SW 1271 (cell line): Measurements from ENCODE around the gene HOXB6.

Source experiments
- DNase-seq, 2 experiments: peaks; one replicate each; lab custom pipeline; 2025; lab: John Stamatoyannopoulos, UW

Gene HOXB6

DNA sequence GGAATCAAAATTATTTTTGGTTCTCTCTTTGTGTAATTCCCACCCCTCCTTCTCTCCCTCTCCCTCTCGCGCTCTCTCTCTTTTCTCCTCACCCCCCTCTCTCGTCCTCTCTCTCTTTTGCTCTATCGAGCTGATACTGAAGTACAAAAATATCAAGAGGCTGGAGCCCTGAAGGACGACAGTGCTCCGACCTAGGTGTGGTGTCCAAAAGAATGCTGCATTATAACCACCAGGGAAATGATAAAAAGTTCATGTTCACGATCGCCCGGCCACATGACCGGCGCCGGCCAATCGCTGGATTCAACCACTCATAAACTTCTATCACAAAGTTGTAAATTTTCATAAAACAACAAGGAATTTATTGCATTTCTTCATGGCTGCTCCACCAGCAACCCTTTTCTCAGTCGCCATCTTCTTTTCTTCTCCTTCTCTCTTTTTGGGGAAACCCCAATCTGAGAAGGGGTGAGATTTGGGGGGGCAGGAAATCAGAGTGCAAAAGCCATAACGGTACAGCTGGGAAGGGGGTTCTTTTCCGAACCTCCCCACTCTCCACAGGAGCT, at the start of gene HOXB6:
TSS of gene HOXB6 (minus strand) at position 217 of the 560 bp plus-strand sequence. CDS start 6,836 bp downstream, outside the sequence.
- no peak for DNase-seq

DNA sequence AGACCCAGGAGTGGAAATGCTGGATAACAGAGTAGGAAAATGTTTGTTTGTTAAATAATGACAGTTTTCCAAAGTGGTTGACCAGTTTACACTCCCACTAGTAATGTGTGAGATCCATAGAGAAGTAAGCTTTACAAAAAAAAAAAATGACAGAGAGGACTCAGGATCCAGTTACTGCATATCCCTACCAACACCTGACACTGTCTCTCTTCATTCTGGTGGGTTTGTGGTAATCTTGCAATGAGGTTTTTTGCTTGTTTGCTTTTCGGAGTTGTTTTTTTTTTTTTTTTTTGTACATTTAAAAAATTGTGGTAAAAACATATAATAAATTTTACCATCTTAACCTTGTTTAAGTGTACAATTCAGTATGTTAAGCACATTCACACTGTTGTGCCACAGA, 45.0 kb upstream of the HOXB6 start:
- no peak for DNase-seq

DNA sequence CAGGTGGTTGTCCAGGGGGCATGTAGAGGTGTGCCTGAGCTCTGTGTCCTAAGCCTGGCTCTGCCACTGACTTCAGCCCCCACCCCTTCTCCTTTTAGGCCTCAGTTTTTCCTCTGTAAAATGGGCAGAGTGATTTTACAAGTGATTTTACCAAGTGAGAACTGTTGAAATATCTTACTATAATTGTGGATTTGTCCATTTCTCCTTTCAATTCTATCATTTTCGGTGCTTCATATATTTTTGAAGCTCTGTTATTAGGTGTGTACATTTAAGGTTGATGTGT, 43.1 kb upstream of the HOXB6 start:
- DNase-seq: no peak

DNA sequence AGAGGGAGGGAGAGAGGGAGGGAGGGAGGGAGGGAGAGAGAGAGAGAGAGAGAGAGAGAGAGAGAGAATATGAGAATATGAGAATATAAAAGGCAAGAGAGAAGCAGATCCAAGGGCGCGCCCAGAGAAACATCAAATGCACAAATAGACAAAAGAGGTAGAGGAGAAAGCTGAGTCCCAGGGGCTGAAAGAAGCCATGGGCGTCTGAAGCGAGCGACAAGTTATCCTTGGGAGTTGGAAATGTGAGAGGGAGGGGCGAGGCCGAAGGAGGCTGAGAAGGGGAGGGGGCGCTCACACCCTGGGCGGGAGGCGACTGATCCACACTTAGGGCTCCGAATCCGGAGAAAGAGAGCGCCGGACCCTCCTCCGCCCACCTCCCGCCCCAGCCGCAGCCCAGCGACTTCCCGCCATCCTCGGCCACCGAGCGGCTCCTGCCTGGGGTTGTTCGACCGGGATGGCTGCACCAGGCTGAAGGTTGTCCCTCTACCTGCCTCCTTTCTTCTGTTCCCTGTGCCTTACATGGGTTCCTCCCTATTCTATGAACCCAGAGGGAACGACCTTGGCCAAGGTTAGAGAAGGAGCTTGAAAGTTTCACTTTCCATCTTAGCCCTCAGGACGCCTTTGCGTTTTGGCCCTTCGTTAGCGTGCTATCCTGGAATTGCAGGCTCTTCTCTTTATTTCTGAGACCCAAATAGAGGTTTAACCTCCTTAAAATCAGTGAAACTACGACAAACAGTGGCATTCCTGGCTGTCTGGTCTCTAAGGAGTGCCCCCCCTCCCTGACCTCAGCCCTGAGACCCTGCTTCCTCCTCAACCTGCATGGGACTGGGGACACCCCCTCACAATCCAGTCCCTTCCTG, 42.5 kb upstream of the HOXB6 start:
- no peak for DNase-seq

DNA sequence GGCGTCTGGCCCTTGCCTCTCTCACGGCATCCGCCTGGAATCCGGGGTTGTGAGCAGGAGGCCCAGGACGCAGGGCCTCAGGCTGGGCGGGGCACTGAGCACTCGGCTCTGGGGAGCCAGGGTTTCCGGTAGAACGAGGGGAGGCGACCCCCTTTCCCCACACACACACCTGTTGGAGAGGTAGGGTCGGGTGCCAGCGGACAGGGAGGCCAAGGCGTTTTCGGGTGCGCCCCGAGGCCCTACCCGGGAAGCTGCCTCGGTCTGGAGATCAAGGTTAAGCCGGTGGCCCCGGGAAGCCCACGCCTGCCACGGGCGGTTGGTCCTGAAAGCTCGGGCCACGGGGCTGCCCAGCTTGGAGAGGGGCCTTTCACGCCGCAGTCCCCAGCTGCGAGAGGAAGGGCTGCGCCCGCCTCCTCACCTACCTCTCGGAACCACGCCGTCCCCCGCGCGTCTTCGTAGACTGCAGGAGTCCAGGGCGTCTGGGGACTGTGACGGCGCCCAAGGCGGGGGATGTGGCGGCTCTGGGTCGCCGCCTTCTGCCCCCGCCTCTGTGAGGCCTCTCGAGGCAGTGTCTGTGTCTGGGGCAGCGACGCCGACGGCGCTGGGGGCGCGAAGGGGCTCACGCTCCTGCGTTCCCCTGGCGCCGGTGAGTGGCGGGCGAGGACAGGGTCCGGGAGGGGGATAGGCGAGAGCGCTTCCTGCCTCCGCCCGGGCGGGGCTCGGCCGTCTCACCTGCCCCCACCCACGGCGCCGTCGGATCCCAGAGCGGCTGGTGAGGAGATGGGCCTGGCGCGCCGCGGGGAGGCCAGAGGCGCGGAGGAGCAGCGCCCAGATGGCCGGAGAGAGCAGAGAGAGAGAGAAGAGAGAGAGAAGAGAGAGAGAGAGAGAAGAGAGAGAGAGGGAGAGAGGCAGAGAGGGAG, 41.7 kb upstream of the HOXB6 start:
- DNase-seq: no peak

DNA sequence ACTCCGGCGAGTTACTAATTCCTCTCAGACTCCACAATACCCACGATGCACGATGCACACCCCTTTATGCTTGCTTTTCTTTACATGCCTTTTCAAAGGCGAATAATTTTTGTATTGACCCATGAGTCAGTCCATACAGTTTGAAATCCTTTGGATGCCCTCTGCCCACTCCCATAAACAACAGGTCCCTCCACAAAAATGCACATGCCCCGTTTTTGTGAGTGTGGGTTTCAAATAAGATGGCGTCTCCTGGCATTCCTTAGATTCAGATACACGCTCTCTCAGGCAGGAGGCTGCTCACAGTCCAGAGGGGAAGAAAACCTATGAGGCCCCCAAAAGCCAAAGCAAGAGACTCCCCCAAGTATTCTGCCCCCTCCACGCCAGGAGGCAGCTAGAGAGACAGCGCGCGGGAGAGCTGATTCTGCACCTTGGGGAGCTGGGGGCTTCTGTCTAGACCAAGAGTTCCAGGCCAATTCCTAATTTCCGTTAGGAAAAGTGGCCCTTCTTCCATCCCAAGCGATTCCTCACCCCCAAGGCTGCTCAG, 40.9 kb upstream of the HOXB6 start:
- no peak for DNase-seq

DNA sequence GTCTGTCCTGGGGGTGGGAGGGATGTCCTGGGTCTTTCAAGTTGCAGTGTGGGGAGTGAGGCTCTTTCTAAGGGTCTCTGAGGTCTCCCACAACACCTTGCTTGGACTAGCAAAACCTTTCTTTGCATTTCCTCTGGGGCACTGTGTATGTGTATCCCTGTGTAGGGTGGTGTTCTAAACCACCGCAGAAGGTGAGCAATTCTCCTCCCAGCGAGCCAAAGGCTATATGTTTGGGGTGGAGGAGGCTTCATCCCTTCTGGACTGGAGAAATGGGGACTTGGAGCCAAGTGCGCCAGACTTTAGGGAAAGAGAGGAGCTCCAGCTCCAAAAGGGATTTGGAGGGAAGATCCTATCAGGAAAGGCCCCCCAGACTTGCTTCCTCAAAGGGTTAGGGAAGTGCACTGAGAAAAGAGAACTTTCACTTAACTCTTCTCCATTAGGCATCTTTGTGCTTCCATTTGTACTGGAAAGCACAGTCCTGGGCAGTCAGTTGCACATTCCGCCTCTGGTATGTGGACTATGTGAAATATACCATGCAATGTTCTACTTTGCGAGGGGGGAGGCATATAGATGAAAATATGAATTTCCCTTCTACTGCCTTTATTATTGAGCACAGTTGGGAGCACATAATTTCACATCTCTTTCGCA, 40.2 kb upstream of the HOXB6 start:
- no peak for DNase-seq

DNA sequence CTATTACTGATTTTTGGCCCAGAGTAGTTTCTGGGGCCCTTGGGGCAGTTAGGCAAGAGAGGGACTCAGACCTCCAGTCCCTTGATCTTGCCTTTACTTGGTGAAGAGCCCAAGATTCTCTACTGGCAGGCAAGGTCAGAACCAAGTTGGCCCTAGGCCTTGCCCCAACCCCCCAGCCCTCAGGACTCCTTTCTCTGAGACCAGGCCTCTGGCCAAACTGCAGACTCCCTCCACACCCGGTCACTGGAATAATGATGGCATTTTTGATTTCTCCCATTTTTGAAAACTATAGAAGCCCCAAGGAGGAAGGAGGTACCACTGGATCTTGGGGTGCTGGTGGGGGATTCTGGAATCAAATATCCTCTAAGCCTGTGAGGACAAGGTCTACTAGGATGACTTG, 39.4 kb upstream of the HOXB6 start:
- DNase-seq: no peak

DNA sequence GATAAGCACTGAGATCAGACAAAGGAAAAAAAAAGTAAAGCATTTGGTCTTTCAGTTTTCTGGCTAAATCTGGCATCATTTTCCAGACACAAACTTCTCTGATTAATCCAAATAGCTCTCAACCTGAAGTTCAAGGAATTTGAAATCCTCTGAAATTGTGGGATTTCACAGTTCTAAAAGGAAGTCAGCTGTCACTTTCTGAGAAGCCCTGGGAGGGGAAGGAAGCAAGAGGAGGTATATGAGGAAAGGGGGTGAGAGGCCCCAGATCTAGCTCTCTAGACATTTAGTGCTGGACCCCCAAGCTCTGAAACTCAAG, 38.9 kb upstream of the HOXB6 start:
- no peak for DNase-seq

DNA sequence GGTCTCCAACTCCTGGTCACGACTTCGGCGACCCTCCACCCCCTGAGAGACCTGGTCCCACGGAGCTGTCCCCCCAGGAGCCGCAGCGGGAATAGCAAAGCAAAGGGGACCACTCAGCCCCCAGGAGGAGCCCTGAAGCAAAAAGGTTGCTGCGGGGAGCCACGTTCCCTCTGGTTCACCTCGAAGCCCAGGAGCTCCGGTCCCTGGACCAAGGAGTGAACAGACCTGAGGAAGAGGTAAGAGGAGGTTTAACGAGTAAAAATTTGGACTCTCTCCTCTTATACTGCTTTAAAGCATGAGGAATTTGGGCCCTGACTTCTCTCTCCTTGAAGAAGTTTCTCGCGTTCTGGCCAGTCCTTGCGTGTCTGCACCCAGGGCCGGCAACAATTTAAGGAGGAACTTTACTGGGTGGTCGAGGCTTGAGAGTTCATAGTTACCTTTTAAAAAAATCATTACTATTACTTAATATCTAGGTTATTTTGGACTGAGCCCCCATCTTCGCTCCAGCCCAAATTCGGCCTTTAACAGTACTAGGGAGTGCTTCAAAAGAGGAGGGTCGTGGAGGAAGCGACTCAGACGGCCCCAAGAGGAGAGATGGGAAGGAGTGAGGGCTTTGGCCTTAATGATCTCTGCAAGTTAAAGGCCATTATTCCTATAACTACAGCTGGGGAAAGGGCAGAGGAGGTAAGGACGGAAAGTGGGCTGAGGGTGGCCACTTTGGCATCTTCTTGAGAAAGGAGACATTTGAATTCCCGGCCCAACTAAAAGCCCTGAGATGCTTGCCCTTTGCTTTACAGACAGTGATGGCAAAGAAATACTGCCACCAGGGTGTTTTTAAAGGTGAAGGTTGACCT, 38.3 kb upstream of the HOXB6 start:
- no peak for DNase-seq

DNA sequence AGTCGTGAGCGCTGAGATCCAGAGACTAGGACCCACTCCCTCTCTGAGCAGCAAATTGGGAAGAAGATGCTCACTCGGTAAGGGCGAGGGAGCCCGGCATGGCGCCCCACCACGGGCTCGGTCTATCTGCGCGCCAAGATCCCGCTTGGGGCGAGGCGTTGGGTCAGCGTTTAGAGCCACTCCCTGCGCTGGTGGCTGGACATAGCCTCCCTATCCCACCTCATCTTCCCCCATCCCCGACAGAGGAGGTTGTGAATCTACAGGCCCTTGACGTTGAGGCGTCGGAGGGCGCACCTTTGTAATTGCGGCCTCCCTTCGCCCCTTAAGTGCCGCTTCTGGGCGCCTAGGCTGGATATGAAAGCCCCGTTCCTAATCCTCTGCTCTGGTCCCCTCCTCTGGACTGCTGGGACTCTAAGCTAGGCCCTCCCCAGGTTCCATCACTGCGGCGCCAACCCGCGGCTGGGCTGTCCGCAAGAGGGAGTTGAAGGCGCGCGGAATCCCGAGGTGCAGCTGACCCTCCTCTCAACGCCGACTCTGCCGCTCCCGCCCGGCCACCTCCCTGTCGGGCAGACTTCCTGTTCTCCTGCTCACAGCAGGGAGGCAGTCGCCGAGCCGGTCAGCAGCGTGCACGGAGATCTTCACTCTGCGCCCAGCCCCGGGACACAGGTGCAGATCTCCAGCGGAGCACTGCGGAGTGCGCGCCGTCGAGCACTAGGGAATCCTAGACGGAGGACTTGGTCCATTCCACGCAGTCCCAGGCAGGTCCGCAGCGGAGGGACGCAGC, 37.5 kb upstream of the HOXB6 start:
- DNase-seq: no peak

DNA sequence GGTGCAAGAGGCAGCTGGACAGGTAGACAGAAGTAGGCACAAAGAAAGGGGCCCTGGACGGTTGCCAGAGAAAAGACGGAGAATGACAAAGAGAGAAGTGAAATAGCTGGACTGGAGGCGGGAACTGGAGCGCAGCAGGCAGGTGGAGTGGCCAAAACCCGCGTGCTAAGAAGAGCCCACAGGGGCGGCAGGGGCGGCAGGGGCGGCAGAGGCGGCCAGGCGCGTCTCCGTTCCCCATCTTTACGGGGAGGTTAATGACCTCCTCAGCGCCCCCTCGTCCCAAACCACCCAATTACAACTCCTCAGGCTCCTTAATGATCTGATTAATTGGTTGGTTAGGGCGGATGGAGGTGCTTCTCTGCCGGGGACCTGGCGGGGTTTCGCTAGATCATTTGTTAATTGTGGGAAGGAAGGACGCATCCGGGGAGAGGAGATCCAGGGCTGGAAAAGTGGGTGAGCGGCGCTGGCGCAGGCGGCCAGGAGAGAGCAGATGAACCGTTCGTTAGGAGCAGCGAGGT, 36.8 kb upstream of the HOXB6 start:
- DNase-seq: no peak

DNA sequence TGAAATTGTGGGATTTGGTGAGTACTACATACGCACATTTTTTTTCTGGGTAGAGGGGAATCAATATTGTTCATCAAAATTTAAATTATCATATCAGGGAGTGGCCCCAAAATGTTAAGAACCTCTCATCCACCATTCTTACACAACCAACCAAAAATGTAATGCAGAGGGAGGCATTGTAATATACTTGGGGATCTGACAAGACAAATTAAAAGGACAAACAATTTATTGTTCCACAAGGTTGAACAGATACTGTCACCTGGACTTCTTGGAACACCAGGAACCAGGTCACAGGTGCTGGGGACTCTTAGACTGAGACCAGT, 36.0 kb upstream of the HOXB6 start:
- no peak for DNase-seq

DNA sequence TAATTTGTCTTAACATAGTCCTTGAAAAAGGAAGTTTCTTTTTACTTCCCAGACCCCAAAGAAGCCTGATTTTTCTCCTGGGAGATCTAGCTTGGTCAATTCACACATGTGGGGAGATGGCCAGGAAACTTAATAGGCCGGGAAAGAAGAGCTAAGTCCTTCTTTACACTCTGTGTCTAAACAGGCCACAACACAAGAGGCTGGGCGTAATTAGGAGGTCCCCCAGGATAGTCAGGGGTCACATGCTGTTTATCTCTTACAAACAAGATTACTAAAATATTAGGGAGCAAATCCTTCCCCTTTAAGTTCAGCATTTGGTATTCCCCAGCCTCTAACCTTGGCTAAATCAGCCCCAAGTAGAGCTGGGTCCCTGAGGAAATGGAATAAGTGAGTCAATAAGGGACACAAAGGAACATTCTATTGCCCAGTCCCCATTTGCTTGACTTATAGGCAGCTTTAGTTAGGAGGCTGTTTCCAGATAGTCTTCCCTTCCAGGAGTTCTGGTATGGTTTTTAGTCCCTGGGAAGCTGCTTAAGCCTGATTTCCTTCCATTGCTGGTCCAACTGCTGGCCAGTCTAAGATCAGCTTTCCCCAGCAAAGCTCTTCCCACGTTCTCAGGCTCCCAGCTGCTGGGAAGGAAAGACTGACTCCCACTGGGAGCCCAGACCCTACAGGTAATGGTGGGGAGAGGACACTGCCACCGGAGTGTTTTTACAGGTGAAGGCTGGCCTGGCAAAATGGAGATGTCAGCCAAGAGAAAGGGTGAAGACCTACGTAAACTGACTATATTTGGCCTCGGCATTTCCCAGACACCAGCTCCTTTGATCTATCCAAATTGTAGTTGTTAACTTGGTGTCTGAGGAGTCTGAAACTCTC, 35.4 kb upstream of the HOXB6 start:
- DNase-seq: no peak

DNA sequence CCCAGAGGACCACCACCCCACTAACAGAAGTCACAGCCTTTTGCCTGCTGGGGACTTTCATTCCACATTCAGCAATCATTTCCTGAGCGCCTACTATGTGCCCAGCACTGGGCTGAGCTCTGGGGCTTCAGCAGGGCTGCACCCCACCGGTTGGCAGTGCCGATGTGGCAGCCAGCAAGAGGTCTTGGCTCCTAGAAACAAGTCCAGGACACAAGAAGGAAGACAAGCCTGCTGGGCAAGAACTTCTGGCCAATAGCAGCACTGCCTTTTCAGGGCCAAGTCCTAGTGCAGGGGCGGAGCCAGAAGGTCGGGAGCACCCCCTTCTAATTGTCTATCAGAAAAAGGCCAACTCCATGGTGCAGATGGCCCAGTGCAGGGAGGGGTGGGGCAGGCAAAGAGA, 34.4 kb upstream of the HOXB6 start:
- no peak for DNase-seq

DNA sequence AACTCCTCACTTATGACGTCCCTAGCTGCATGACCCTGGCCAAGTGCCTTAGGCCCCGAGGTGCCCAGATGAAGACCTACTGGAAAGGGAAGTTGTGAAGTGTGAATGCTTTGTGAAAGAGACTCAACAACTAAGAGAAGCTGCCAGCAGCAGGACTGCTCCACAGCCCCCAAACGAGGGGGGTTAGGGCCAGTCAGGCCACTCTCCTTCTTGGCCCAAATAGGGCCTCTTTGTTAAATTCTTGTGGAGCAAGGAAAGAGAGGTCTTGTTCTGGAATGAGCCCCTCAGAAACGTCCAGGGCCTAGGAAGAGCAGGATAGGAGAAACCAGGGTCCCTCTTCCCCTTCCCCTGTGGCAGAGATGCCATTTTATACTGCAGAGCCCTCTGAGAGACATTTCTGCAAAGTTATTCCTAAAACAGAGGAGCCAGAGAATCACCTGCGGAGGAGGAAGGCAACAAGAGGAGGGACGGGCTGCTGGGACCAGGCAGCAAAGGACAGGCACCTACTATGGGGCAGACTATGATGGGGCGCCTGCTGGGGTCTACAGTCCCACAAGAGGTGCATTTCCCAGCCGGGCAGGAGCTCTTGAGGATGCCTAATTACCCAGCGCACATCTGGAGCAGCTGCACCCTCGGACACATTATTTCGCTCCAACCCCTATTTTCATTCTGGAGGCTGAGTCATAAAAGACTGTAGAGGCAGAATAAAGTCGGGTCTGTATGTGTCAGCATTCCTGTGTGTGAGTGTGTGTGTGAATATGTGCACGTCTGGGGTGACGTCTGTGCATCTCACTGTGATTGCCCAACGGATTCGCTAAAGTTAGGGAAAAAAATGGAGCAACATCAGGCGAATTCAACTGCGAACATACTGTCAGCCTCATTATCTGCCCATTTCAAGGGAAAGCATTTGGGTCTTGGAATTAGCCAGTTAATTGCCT, 32.8 kb upstream of the HOXB6 start:
- DNase-seq: no peak

DNA sequence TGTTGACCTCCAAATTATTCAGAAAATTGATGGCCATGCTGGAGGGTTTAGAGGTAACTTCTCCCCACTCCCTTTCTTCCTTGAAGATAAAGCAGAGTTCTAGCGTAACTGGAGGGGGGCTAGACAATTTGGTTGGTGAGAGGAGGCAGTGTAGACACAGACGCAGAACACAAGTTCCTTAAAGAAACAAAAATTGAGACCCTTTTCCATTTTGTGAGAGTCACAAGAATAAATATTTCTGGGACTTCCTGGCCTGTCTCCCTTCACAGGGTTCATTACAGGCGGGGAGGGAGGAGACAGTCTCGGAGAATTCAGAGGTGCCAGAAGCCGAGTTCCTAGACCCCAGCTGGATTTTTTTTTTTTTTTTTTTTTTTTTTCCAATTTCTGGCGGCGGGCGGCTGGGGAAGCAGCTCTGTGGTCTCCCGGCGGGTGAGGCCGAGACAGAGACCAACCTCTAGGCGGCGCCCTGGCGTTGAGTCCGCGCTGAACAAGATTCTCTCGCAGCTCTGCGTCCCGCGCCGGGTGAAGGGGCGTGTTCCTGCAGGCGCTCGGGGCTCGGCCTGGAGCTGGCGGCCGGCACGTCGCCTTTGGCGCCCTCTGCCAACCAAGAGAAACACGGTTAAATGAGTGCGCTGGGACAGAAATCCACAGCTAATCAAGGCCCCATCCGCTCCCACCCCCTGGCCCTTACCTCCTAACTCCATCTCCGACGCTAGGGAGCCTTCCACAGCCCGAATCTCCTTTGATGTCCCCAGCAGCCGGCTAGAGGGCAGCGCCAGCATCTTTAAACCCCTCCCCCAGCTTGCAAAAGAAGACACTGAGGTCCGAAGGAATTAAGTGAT, 31.6 kb upstream of the HOXB6 start:
- no peak for DNase-seq
